Measurements from ENCODE around the gene CNTN1. TPM values are rescaled to one million over a fixed set of nuclear protein-coding genes. Genes with fewer than 3 reads are reported as not detected.

CNTN1 gene
- total and polyA plus RNA-seq, 10 of the 15 experiments (the other 5 are each of a cell fraction or from before 2014, with no cell fraction given): 0.06 to 0.14 TPM; not detected in 8

- no TSS peak for BruUV-seq (replicated peaks)
- intact Hi-C loops (cut with micrococcal nuclease; ENCODE audit: unreplicated experiment): no loop called here
- no peak overlapping the region for H3K4me2 ChIP-seq (ENCODE audit: control insufficient read depth, insufficient read depth)
- no peak for FAIRE-seq
- no peak for ATAC-seq
- 2% methylated on average over 2 of the region's 2 CpGs for WGBS (ENCODE audit: insufficient coverage, insufficient replicate concordance, low lambda C conversion rate, missing lambda C conversion rate)
- no peaks in the 10 kb centered on the region for H4K20me1 ChIP-seq (ENCODE audit: control insufficient read depth, insufficient read depth)
- DNase-seq (ENCODE audit: low read depth, low spot score): no peak
- ChIA-PET SMC1A (ENCODE audit: uncharacterized antibody, unreplicated experiment) (interaction anchor here (1.7 kb wide), 1 partner anchor 26 kb away, joined by 4 read pairs; no protein-coding TSS in a partner anchor), CTCF (no interaction called here), RAD21 (ENCODE audit: unreplicated experiment) (no interaction called here), POLR2A (no interaction called here)
- no peak for TF ChIP-seq NFYB (IDR thresholded peaks at IDR 0.05; ENCODE audit: insufficient read depth, low read depth, low read length)
- no peak for TF ChIP-seq KDM1A (IDR thresholded peaks at IDR 0.05; ENCODE audit: borderline replicate concordance)
- TF ChIP-seq IKZF1 (conservative IDR thresholded peaks at IDR 0.05): no peak
- TF ChIP-seq RCOR1 (conservative IDR thresholded peaks at IDR 0.05; ENCODE audit: low read depth, low read length): no peak
- no peak for TF ChIP-seq ZNF622 (IDR thresholded peaks at IDR 0.05)
- no peak for TF ChIP-seq SIX5 (IDR thresholded peaks at IDR 0.05; ENCODE audit: low read depth, low read length, severe bottlenecking)
- no peak for TF ChIP-seq ATF3 (IDR thresholded peaks at IDR 0.05; ENCODE audit: borderline replicate concordance, extremely low read depth, low read depth, low read length)
- TF ChIP-seq RELA (IDR thresholded peaks at IDR 0.05; ENCODE audit: borderline replicate concordance, partially characterized antibody): no peak
- TF ChIP-seq POLR2AphosphoS2 (IDR thresholded peaks at IDR 0.05; ENCODE audit: low read depth, low read length): no peak
- TF ChIP-seq BCL11A (IDR thresholded peaks at IDR 0.05; ENCODE audit: low read depth, low read length): no peak
- TF ChIP-seq PBX3 (IDR thresholded peaks at IDR 0.05; ENCODE audit: insufficient replicate concordance, low read depth, low read length): no peak
- no peak for TF ChIP-seq WRNIP1 (IDR thresholded peaks at IDR 0.05; ENCODE audit: borderline replicate concordance, low read depth, low read length)
- no peak for TF ChIP-seq IKZF2 (IDR thresholded peaks at IDR 0.05)
- no peak for TF ChIP-seq SMC3 (IDR thresholded peaks at IDR 0.05; ENCODE audit: borderline replicate concordance, low read length)
- no peak for TF ChIP-seq SMARCA5 (IDR thresholded peaks at IDR 0.05)
- TF ChIP-seq EGR1 (IDR thresholded peaks at IDR 0.05; ENCODE audit: borderline replicate concordance in 1 of 2, low read depth in 2 of 2, low read length in 2 of 2): no peak
- TF ChIP-seq BMI1 (IDR thresholded peaks at IDR 0.05; ENCODE audit: borderline replicate concordance): no peak
- TF ChIP-seq STAT1 (conservative IDR thresholded peaks at IDR 0.05): no peak
- no peak for TF ChIP-seq ATF2 (IDR thresholded peaks at IDR 0.05; ENCODE audit: low read length)
- no peak for TF ChIP-seq MTA3 (IDR thresholded peaks at IDR 0.05; ENCODE audit: borderline replicate concordance, low read length)
- no peaks in the 10 kb centered on the region for H3K4me1 ChIP-seq (ENCODE audit: control insufficient read depth, insufficient read depth, low read length)
- H3K9me3 ChIP-seq (replicated peaks; ENCODE audit: control insufficient read depth, insufficient read depth, low read length): no peaks in the 10 kb centered on the region
- no peak overlapping the region for H2AFZ ChIP-seq (ENCODE audit: control insufficient read depth, low read depth, low read length)
- H3K27ac ChIP-seq (ENCODE audit: control insufficient read depth, insufficient read depth): no peak overlapping the region
- in situ Hi-C loops (cut with MboI): no loop called here
- no peaks in the 10 kb centered on the region for H3K36me3 ChIP-seq (ENCODE audit: control insufficient read depth in 2 of 2, insufficient read depth in 2 of 2, low read length in 1 of 2)
- H3K79me2 ChIP-seq (ENCODE audit: control insufficient read depth, insufficient read depth, low read length): no peaks in the 10 kb centered on the region
- no peaks in the 10 kb centered on the region for H3K27me3 ChIP-seq (replicated peaks in 1 of 2; ENCODE audit: control insufficient read depth in 2 of 2, insufficient read depth in 2 of 2, low read length in 1 of 2)
- H3K9ac ChIP-seq (ENCODE audit: control insufficient read depth, insufficient read depth, low read length): no peak overlapping the region
- H3K4me3 ChIP-seq: no peak overlapping the region
Observed at GRCh38 chr12:41089438-41089837, 397.2 kb downstream of the CNTN1 start.
